Kidney epithelial cell (primary cell): ENCODE data around the gene RAB4B. TPM values are rescaled to one million over a fixed set of nuclear protein-coding genes. Genes with fewer than 3 reads are reported as not detected.
"Not testable (repeated sequence)": the region's sequence is repeated elsewhere in the genome, so short reads cannot be mapped to it uniquely, and the experiment has no call there.

ENCODE experiments used
- DNase-seq: peaks from one replicate; pipeline ENCODE4 v3.0.0-alpha.2; 2010; ENCODE audit warnings: low read depth
- H3K27me3 ChIP-seq: 2 replicates; pipeline ENCODE4 v1.6.0; 2011; ENCODE audit warnings: low read length; ENCODE audit not compliant: control insufficient read depth, insufficient read depth
- H3K36me3 ChIP-seq: 2 replicates; pipeline ENCODE4 v1.5.1; 2011; ENCODE audit warnings: low read length; ENCODE audit not compliant: control insufficient read depth, insufficient read depth
- H3K4me3 ChIP-seq: 2 replicates; pipeline ENCODE4 v1.5.1; 2011; ENCODE audit warnings: low read depth, mild to moderate bottlenecking, control low read depth, low read length
- CTCF ChIP-seq: IDR thresholded peaks from 2 replicates; pipeline ENCODE4 v1.5.1; 2011; ENCODE audit warnings: mild to moderate bottlenecking, moderate library complexity, low read length, control low read depth, inconsistent platforms; ENCODE audit not compliant: insufficient read depth, poor library complexity, severe bottlenecking
- total RNA-seq: library from RNA; depleted of rRNA; stranded (reverse); fragments of >200 nt; gene quantifications from 2 replicates; pipeline ENCODE4 v1.2.3, GENCODE V29; 2015

The RAB4B gene
- total RNA-seq, 1 donor from 2014 or later = 23.0 TPM

- Histone ChIP-seq H3K27me3 (no peaks in the 10 kb centered on the region), H3K4me3 (no peak overlapping the region), H3K36me3 (no peaks in the 10 kb centered on the region)
- TF ChIP-seq CTCF = no peak
- no peak for DNase-seq
These were observed 5.7 kb downstream of the RAB4B start for GRCh38 chr19:40783711-40784110.

DNA sequence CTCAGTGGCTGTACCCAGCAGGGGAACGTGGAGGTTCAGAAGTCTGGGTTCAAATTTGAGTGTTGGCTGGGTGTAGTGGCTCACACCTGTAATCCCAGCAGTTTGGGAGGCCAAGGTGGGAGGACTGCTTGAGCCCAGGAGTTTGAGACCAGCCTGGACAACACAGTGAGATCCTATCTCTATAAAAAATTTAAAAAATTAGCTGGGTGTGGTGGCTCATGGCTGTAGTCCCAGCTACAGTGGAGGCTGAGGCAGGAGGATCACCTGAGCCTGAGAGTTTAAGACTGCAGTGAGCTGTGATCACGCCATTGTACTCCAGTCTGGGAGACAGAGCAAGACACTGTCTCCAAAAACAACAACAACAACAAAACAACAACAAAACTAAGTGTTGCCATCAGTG is 6.1 kb downstream of the RAB4B start:
- not testable (repeated sequence) for H3K36me3 ChIP-seq

DNA sequence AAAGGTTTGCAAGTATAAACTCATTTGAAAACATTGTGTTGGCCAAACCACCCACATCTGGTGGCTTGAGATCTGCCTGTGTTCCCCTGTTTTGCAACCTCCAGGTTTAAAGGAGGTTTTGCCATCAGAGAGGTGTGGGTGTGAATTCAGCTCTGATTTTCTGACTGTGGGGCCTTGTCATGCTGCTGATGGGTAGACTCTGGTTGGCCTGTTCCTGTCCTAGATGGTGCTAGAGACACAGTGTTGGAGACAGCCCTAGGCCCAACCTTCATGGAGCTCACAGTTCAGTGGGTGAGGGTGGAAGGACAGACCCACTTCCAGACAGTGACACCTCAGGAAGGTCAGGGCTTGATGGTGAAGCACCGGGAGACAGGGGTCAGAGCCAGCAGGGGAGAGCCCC is 7.5 kb downstream of the RAB4B start:
- no peak for TF ChIP-seq CTCF
- no peaks in the 10 kb centered on the region for H3K27me3 ChIP-seq
- no peak for DNase-seq
- H3K4me3 ChIP-seq = no peak overlapping the region
- no peaks in the 10 kb centered on the region for H3K36me3 ChIP-seq

More for the DNA sequence above, 6.1 kb downstream of the RAB4B start:
- H3K4me3 ChIP-seq, H3K27me3 ChIP-seq, DNase-seq: not testable (repeated sequence)

- H3K27me3 ChIP-seq = no peaks in the 10 kb centered on the region
- no peak overlapping the region for H3K4me3 ChIP-seq
- no peak for TF ChIP-seq CTCF
- no peak for DNase-seq
- no peaks in the 10 kb centered on the region for H3K36me3 ChIP-seq
These were observed 8.3 kb downstream of the RAB4B start for GRCh38 chr19:40786060-40787037.

DNA sequence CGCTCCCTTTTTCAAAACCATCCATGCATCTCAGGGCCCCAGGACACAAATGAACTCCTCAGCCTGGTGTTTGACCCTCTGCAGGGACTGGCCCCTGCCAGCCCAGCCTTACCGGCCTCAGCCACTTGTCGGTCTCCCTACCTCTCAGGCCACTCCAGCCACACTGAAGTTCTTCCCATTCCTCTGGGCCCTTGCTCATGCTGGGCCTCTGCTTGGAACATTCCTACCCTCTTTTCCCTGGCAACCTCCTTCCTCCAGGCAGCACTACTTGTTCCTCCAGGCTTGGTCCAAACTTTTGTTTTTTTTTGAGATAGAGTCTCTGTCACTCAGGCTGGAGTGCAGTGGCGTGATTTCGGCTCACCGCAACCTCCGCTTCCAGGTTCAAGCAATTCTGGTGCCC is 13.3 kb downstream of the RAB4B start:
- H3K27me3 ChIP-seq = no peaks in the 10 kb centered on the region
- H3K36me3 ChIP-seq = no peaks in the 10 kb centered on the region
- no peak for DNase-seq
- no peak overlapping the region for H3K4me3 ChIP-seq
- no peak for TF ChIP-seq CTCF

GRCh38 chr19:40791996-40792395 is 13.9 kb downstream of the RAB4B start:
- Histone ChIP-seq H3K27me3 (no peaks in the 10 kb centered on the region), H3K36me3 (no peaks in the 10 kb centered on the region), H3K4me3 (no peak overlapping the region)
- TF ChIP-seq CTCF = no peak
- DNase-seq = no peak
